Stimulated activated memory B cell treated with anti-CD40 and anti-IgM and Interleukin-4, amounts not matched to agents 10 μg/mL and 1 μg/mL and 100 μg/mL, for 72 hours (primary cell): ENCODE data around the gene PRDM15.
A peak's percentile ranks its signal among the peaks of the same experiment; 100 is the strongest.

Source experiments
- ATAC-seq: fragments of 150-1000 bp; cut with Tn5 transposase; 2 replicates; pipeline ENCODE4 v1.10.0; 2021
- H3K27ac Mint-ChIP-seq: one replicate; pipeline ENCODE4 v1.8.0; 2022; ENCODE audit warnings: mild to moderate bottlenecking, mixed read lengths
- H3K27me3 Mint-ChIP-seq: one replicate; pipeline ENCODE4 v1.8.0; 2022; ENCODE audit warnings: mixed read lengths
- H3K36me3 Mint-ChIP-seq: one replicate; pipeline ENCODE4 v1.8.0; 2022; ENCODE audit warnings: mixed read lengths
- H3K4me1 Mint-ChIP-seq: one replicate; pipeline ENCODE4 v1.8.0; 2022; ENCODE audit warnings: mixed read lengths
- H3K4me3 Mint-ChIP-seq: one replicate; pipeline ENCODE4 v1.8.0; 2022; ENCODE audit warnings: mild to moderate bottlenecking, moderate library complexity, mixed read lengths
- H3K9me3 Mint-ChIP-seq: one replicate; pipeline ENCODE4 v1.8.0; 2022; ENCODE audit warnings: mixed read lengths

The PRDM15 gene

DNA sequence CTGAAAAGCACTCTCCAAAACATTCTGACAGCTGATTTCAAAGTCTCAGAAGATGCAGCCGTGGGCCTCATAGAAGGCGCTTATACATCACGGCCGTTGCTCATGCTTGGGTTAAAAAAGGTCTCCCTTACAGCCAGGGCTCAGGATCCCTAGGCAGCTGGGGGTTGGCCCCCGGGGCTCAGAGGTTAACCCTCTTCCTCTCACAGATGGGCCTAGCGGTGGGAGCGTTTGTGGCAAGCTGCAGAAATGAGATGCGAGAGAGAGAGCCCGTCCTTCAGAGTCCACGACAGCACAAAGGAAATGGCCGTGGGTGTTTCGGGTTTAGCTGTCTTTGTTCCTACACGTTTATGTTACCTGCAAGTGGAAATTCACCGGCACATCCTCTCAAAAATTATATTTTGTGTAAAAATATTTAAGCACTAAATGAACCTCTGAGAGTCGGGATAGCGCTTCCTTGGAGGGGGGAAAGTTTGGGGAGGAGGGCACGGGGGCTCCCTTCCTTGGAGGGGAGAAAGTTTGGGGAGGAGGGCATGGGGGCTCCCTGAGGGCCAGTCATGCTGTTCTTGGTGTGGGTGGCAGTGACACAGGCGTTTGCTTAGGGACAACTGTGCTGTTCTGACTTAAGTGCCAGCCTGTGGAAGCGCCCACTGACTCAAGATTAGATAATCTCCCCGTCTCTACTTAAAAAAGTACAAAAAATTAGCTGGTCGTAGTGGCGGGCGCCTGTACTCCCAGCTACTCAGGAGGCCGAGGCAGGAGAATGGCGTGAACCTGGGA lies 20.5 kb upstream of the PRDM15 start:
- H3K27me3 Mint-ChIP-seq: no peaks in the 10 kb centered on the region
- peaks cover 70% of the 10 kb centered on the region for H3K36me3 Mint-ChIP-seq
- no peak overlapping the region for H3K4me3 Mint-ChIP-seq
- ATAC-seq: peak; percentile 61
- H3K9me3 Mint-ChIP-seq: no peaks in the 10 kb centered on the region
- no peak overlapping the region for H3K27ac Mint-ChIP-seq
- H3K4me1 Mint-ChIP-seq: peaks cover 13% of the 10 kb centered on the region

DNA sequence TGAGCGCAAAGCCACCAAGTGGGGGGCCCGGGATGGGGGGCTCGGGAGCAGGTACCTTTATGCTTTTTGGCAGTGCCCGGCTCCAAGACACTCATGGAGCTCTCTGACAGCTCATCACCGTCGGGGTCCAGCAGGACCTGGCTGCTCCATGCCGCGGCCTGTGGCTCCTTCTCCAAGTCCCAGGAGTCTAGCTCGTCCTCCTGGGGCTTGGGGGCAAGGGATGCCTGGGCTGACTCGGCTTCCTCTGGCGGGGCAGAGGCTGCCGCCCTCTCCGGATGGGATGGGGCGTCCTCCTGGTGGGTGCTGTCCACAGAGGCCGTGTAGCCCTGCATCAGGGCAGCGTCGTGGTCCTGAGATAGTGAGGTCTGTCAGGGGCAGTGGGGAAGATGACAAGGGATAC lies 19.9 kb upstream of the PRDM15 start:
- Mint-ChIP-seq H3K4me1 (peaks cover 13% of the 10 kb centered on the region), H3K9me3 (no peaks in the 10 kb centered on the region), H3K36me3 (peaks cover 72% of the 10 kb centered on the region), H3K4me3 (no peak overlapping the region), H3K27ac (no peak overlapping the region), H3K27me3 (no peaks in the 10 kb centered on the region)
- ATAC-seq: no peak

DNA sequence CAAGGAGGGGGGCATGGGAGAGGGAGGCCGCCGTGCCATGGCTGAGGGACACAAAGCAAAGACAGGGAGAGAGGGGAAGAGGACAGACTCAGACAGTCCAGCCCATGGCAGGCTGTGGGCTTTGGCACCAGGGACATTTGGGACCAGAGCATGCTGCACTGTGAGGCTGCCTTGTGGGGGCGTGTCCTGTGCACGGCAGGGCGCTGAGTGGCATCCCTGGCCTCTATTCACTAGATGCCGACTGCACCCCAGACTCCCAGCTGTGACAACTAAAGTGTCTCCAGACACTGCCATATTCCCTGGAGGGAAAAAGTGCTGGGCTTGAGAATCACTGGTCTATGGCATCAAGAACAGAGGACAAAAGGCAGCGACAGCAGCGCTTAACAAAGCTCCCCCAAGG lies 18.6 kb upstream of the PRDM15 start:
- ATAC-seq: no peak
- Mint-ChIP-seq H3K9me3 (no peaks in the 10 kb centered on the region), H3K36me3 (peaks cover 62% of the 10 kb centered on the region), H3K27ac (no peak overlapping the region), H3K4me3 (no peak overlapping the region), H3K4me1 (peaks cover 13% of the 10 kb centered on the region), H3K27me3 (no peaks in the 10 kb centered on the region)

DNA sequence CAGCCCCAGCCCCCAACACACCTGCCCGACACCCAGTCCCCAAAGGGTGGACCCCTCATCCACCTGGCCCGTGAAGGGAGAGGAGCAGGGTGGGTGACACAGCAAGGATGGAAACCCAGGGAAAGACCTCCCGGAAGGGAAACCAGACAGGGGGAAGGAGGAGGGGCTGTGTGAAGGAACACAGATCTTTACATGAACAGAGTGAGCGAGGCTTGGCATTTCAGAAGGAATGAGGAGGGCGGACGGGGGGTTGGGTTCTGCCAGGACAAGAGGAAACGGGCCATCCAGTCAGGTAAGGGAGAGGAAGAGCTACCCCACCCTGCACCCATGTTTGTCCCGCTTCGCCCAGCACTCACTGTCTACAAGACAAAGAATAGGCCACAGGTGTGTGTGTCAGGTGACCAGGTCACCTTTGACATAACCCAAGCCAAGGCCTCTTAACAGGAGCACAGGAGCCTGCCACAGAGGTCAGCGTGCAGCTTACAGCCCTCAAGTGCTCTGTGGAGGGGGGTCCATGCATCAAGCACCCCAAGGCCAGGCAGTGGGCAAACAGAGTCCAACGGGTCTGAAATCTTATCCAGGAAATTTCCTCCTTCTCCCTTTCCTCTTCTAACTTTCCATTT lies 18.0 kb upstream of the PRDM15 start:
- ATAC-seq: no peak
- Mint-ChIP-seq H3K4me1 (peaks cover 13% of the 10 kb centered on the region), H3K9me3 (no peaks in the 10 kb centered on the region), H3K27me3 (no peaks in the 10 kb centered on the region), H3K36me3 (peaks cover 57% of the 10 kb centered on the region), H3K27ac (no peak overlapping the region), H3K4me3 (no peak overlapping the region)

DNA sequence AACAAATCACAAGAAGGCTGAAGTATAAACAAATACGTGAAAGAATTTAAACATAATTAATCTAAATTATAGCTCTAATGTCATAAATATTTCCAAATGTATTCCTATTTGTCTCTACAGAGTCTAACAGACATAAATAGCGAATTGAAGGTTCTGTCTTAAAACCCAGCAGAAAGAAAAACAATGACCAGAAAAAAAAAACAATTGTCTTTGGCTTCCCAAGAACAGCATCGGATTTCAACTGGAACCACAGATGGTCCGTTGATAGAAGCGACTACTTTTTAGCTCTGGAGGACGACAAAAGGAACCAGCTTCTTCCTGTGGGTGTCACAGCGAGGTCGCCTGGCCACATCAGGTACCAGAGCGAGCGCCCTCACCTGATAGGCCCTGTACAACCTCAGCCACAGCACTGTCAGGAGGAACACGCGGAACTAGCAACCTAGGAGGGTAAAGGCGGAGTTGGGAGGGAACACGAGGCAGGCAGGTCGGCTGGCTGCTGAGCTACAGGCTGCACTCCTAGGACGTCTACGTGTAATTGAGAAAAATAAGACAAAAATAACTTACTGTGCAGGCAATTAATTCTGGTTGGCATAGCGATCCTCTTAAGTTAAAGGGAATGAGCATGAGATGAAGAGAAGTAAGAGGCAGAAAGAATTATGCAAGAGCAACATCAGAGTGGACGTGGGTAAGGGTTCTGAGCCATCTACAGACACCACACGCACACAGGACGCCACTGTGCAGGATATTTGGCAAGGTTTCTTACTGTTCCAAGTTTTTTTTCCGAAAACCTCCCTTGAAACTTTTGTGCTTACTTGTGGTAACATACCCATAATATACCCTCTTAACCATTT lies 16.7 kb upstream of the PRDM15 start:
- Mint-ChIP-seq H3K4me3 (no peak overlapping the region), H3K36me3 (peaks cover 47% of the 10 kb centered on the region), H3K27ac (peak overlapping the region; percentile 9), H3K27me3 (no peaks in the 10 kb centered on the region), H3K9me3 (no peaks in the 10 kb centered on the region), H3K4me1 (peaks cover 13% of the 10 kb centered on the region)
- peak; percentile 80 for ATAC-seq

DNA sequence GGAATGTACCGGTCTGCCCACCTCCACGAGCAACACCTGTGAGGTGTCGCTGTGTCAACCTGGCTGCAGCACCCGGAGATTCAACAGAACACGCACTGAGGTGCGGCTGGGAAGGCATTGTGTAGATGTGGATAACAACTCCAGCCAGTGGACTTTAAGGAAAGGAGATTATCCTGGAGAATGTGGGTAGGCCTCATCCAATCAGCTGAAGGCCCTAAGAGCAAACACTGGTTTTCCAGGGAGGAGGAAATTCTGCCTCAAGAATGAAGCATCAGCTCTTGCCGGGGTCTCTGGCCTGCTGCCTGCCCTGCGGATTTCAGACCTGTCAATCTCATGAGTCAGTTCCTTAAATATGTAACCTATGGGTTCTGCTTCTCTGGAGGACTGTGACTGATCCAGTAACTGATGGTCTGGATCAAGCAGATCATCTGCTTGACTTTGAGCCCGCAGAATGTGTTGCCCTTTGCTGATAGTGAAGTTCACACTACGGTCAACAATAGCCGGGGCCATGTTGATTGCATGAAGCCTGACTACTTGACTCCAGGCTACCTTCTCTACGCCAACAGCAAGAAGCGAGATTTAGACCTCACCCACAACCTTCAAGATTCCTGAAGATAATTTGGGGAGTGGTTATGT lies 15.9 kb upstream of the PRDM15 start:
- Mint-ChIP-seq H3K9me3 (no peaks in the 10 kb centered on the region), H3K4me1 (peaks cover 13% of the 10 kb centered on the region), H3K36me3 (peaks cover 42% of the 10 kb centered on the region), H3K4me3 (no peak overlapping the region), H3K27me3 (no peaks in the 10 kb centered on the region), H3K27ac (no peak overlapping the region)
- no peak for ATAC-seq

DNA sequence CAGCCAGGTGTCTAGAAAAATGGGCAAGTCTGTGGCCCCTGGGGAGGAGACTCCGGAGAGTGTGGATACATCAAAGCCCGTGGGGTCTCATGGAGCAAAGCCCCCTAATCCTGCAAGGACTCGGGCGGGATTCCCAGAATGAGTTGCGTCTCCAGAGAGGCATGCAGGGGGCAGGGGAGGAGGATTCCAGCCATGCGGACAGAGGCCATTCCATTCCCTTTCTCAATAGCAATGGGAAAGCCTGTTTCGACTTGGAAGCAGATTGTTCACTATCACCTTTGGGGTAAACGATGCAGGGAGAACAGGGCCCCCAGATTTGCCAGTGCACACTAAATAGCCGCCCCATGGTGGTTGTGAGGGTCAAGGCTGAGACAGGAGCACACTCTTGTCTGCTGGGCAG lies 15.4 kb upstream of the PRDM15 start:
- no peak for ATAC-seq
- peaks cover 13% of the 10 kb centered on the region for H3K4me1 Mint-ChIP-seq
- no peak overlapping the region for H3K27ac Mint-ChIP-seq
- no peaks in the 10 kb centered on the region for H3K27me3 Mint-ChIP-seq
- no peak overlapping the region for H3K4me3 Mint-ChIP-seq
- no peaks in the 10 kb centered on the region for H3K9me3 Mint-ChIP-seq
- H3K36me3 Mint-ChIP-seq: peaks cover 41% of the 10 kb centered on the region

DNA sequence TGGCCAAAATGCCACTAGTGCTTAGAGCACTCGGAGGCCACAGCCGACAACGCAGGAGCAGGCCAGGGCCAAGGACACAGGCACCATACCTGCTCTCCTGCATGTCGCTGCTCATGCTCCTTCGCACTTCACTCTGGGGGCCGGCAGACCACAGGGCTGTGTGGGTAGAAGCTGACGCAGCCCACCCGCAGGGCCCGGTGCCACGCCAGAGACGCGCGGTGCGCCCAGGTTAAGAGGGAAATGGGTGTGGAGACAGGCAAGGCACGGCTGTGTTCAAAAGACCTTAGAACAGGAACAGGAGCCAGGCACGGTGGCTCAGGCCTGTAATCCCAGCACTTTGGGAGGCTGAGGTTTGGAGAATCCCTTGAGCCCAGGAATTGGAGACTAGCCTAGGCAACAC lies 13.6 kb upstream of the PRDM15 start:
- ATAC-seq: no peak
- Mint-ChIP-seq H3K27ac (no peak overlapping the region), H3K36me3 (peaks cover 23% of the 10 kb centered on the region), H3K27me3 (no peaks in the 10 kb centered on the region), H3K9me3 (no peaks in the 10 kb centered on the region), H3K4me1 (peaks cover 7% of the 10 kb centered on the region), H3K4me3 (no peak overlapping the region)

DNA sequence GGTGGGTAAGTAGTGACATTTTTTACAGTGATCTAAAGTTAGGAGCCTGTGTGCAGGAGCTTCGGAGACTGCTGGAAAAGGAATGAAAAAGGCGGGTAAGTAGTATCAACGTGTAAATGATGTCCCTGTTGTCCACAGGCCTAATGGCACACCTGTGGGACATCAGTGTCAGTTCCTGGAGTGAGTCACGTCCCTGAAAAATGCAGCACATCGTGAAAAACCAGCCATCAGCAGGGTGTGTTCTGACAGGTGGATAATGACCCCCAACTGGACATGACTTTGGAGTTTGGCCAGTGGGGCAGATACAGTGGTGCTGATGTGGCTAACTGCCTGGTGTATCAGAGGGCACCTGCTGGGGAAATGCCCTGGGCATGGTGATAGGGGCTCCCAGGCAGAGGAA lies 12.0 kb upstream of the PRDM15 start:
- H3K4me3 Mint-ChIP-seq: no peak overlapping the region
- no peak overlapping the region for H3K27ac Mint-ChIP-seq
- no peaks in the 10 kb centered on the region for H3K27me3 Mint-ChIP-seq

DNA sequence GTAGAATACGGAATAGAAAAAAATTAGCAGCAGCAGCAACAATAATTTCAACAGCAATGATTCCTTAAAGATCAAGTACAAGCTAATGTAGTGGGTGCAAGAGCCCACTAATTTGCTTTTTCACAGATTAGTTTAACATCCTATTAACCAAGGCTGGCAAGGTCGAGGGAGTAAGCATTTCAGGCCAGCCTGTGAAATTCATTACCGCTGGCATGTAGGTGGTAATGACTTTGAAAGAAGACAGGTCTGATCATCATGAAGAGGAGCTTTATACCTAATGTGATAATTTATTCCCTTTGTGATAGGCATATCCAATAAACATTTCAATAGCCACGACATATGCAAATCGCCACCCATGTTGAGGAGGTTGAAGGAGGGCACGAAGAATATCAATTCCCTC lies 11.2 kb upstream of the PRDM15 start:
- Mint-ChIP-seq H3K36me3 (peaks cover 8% of the 10 kb centered on the region), H3K4me3 (no peak overlapping the region), H3K27ac (no peak overlapping the region), H3K9me3 (no peaks in the 10 kb centered on the region), H3K27me3 (no peaks in the 10 kb centered on the region), H3K4me1 (peaks cover 4% of the 10 kb centered on the region)
- no peak for ATAC-seq

More for the DNA sequence above, 12.0 kb upstream of the PRDM15 start:
- H3K9me3 Mint-ChIP-seq: no peaks in the 10 kb centered on the region
- H3K4me1 Mint-ChIP-seq: peaks cover 5% of the 10 kb centered on the region
- no peak for ATAC-seq
- peaks cover 13% of the 10 kb centered on the region for H3K36me3 Mint-ChIP-seq

DNA sequence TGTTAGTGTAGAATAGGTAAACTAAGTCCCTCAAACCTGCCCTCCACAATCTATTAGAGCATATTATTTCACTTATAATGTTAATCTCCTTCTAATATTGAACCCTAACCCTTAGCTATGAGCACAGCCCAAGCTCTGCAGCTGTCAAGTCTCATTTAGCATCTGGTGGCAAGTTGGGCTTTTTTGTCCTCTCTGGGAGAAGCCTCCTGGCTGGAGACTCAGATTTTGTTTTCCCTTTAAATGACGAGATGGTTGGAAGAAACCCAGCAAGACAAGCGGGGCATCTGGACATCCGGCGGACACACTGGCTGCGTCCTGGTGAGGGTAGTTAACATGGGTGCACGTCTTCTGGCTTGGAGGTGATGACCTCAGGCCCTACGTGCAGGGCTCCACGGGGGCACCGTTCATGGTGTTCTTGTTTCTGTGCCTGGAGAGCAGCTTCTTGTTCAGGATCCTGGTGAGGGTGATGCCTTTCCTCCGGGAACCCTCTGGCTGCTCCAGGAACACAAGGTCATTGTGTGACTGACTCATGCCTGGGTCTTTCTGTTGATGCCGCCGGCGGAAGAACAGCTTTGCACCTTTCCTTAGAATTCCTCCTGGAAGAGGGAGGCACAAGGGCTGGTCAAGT lies 9.7 kb upstream of the PRDM15 start:
- Mint-ChIP-seq H3K4me1 (peaks cover 6% of the 10 kb centered on the region), H3K27me3 (no peaks in the 10 kb centered on the region), H3K9me3 (no peaks in the 10 kb centered on the region), H3K4me3 (no peak overlapping the region), H3K27ac (no peak overlapping the region), H3K36me3 (no peaks in the 10 kb centered on the region)
- ATAC-seq: no peak

DNA sequence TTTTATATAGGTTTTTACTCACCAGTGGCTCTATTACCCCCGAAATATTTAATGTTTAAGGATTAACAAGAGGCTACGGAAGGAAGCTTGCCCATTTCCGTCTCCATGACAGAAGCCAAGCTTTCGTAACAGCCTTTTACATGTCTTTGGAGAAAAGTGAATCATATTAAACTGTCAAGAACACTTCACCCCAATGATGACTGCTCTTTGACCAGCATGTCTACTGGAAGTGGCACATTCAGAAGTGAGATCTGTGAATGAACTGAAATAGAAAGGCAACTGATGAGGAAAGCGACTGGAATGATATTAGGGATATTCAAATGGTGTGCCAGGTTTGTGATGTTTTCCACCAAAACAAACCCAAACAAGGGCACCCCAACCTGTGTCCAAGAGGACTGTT lies 8.5 kb upstream of the PRDM15 start:
- H3K27me3 Mint-ChIP-seq: no peaks in the 10 kb centered on the region
- H3K4me1 Mint-ChIP-seq: peaks cover 6% of the 10 kb centered on the region
- ATAC-seq: no peak
- H3K27ac Mint-ChIP-seq: no peak overlapping the region
- no peak overlapping the region for H3K4me3 Mint-ChIP-seq
- H3K36me3 Mint-ChIP-seq: no peaks in the 10 kb centered on the region
- no peaks in the 10 kb centered on the region for H3K9me3 Mint-ChIP-seq

DNA sequence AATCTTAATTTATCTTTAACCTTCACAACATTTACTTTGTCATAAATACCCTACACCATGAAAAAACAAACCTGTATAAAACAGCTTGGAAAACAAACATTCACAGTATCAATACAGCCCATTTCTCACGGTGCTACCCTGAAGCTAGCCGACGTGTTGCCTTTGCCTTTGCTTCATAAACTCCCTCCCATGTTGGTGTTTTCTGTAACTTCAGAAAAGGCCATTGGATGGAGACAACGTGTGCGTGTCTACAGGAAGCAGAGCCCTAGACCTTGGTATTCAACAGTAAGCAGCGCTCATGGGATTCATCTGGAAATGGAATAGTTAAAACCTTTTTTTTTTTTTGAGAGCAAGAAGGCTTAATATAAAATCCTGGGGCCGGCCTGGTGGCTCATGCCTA lies 7.2 kb upstream of the PRDM15 start:
- Mint-ChIP-seq H3K36me3 (no peaks in the 10 kb centered on the region), H3K4me3 (no peak overlapping the region), H3K27ac (no peak overlapping the region), H3K9me3 (no peaks in the 10 kb centered on the region), H3K27me3 (no peaks in the 10 kb centered on the region), H3K4me1 (peaks cover 6% of the 10 kb centered on the region)
- ATAC-seq: no peak

DNA sequence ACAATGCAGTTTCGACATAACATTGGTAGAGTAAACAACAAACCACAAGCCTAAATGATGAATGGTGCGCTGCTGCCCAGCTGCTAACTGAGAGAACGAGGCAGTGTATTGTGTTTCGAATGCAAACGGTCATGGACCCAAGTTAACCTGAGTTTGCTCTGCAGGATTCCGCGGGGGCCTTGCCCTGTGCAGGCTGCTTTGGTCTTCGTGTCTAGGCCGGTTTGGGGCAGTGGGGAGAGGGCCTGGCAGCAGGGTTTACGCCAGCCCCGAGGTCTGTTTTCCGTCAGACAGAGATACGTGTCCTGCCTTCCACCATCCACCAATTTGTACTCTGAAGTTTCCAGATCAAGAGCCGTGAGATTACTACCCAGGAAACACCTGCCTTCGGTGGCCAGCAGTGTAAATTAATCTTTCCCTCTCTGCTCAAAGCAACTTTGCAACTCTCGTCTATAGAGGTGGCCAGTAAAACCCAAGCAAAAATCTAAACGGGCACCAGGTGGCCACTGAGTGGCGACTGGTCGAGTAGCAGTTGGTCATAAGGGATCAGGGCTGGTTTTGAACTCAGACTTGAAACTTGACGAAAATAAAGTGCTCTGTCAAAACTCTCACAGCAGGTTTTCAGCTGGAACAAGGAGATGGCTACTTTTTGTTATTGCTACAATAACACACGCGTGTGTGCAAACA lies 6.3 kb upstream of the PRDM15 start:
- Mint-ChIP-seq H3K36me3 (no peaks in the 10 kb centered on the region), H3K4me1 (peaks cover 6% of the 10 kb centered on the region), H3K27me3 (no peaks in the 10 kb centered on the region), H3K9me3 (no peaks in the 10 kb centered on the region), H3K27ac (peak overlapping the region; percentile 59), H3K4me3 (no peak overlapping the region)
- ATAC-seq: no peak
